Activated CD4-positive, alpha-beta memory T cell treated with anti-CD3 and anti-CD28 coated beads for 36 hours (primary cell): Measurements from ENCODE around the gene HOXA3. TPM values are rescaled to one million over a fixed set of nuclear protein-coding genes. Genes with fewer than 3 reads are reported as not detected.

ENCODE experiments used
- CTCF ChIA-PET: fragments of 350-600 bp; sonication (Branson Sonifier 250); formaldehyde crosslinking; loops from one replicate; lab custom pipeline; 2021; ENCODE audit warnings: antibody characterized with exemption, inconsistent platforms; lab: Charles Lee
- POLR2A ChIA-PET: fragments of 350-600 bp; sonication (Branson Sonifier 250); formaldehyde crosslinking; loops from one replicate; lab custom pipeline; 2021; ENCODE audit warnings: antibody characterized with exemption; lab: Charles Lee
- DNase-seq: peaks from one replicate; pipeline ENCODE4 v3.0.0-alpha.2; 2020
- H3K27ac Mint-ChIP-seq: one replicate; pipeline ENCODE4 v1.8.0; 2021; ENCODE audit warnings: mixed read lengths
- H3K27me3 Mint-ChIP-seq: one replicate; pipeline ENCODE4 v1.8.0; 2021; ENCODE audit warnings: mixed read lengths
- H3K36me3 Mint-ChIP-seq: one replicate; pipeline ENCODE4 v1.8.0; 2021; ENCODE audit warnings: mixed read lengths
- H3K4me1 Mint-ChIP-seq: one replicate; pipeline ENCODE4 v1.8.0; 2021; ENCODE audit warnings: low read depth, mixed read lengths
- H3K4me3 Mint-ChIP-seq: one replicate; pipeline ENCODE4 v1.8.0; 2021; ENCODE audit warnings: mild to moderate bottlenecking, mixed read lengths
- H3K9me3 Mint-ChIP-seq: one replicate; pipeline ENCODE4 v1.8.0; 2021; ENCODE audit warnings: mixed read lengths
- intact Hi-C: fragments of 100-400 bp; cut with micrococcal nuclease; formaldehyde crosslinking; loops from one replicate; pipeline ENCODE4 v1.15.1; 2023
- total RNA-seq, 2 experiments: library from RNA; stranded (reverse); gene quantifications; one replicate each; pipeline ENCODE4 v1.2.3, GENCODE V29; 2021

The HOXA3 gene
- total RNA-seq, 2 experiments from 2014 or later: not detected

GRCh38 chr7:27113991-27114769 lies 38.2 kb downstream of the HOXA3 start:
- peaks cover 6% of the 10 kb centered on the region for H3K27me3 Mint-ChIP-seq
- no peak for DNase-seq
- H3K36me3 Mint-ChIP-seq: no peaks in the 10 kb centered on the region
- no peaks in the 10 kb centered on the region for H3K4me1 Mint-ChIP-seq
- intact Hi-C loops: no loop called here
- no peak overlapping the region for H3K27ac Mint-ChIP-seq
- no peaks in the 10 kb centered on the region for H3K9me3 Mint-ChIP-seq
- POLR2A ChIA-PET: no interaction called here
- H3K4me3 Mint-ChIP-seq: no peak overlapping the region
- CTCF ChIA-PET: no interaction called here

DNA sequence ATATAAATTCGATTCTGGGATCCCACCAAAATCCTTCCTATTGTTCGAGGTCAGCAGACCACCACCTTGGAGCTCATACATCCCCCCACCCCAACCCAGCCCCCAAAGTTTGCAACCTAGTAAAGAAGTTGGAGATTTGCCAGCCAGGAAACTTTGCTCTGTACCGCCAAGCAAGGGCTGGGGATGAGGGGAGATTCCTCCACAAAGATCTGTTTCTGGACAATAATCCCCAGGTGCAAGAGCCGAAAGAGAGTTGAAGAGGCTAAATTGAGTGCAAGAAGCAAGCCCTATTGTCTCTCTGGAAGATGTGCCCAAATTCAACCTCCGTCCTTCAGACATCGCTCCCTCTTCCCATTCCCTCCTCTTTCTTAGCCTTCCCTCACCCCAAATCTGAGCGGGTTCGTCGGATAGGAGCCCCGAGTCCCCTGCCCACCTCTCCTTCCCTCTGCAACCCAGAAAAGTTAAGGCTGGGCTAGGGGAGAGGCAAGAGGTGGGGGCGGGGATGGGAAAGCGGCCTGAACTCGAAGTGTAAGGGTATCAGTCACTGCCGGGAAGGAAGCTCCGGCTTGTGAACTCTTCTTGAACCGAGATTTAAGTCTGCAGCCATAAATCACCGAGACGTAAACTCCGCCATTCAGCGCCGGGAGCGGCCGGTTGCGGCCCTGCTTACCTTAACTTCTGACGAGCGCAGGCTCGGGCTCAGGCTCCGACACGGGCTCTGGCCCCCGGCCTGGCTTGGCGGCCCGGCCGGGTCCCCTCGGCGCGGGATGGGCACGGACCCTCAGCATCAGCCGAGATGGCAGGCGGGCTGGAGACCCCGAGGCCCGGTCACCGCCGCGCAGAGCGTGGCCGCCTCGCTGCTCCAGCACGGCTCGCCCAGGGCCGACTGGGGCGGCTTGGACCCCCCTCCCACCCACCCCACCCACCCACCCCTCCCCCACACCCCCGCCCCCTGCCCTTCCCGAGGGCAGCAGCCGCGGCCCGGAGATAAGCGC lies 39.1 kb downstream of the HOXA3 start:
- ChIA-PET POLR2A (no interaction called here), CTCF (no interaction called here)
- Mint-ChIP-seq H3K9me3 (no peaks in the 10 kb centered on the region), H3K27ac (no peak overlapping the region), H3K4me1 (no peaks in the 10 kb centered on the region), H3K36me3 (no peaks in the 10 kb centered on the region), H3K4me3 (no peak overlapping the region), H3K27me3 (peaks cover 6% of the 10 kb centered on the region)
- DNase-seq: no peak
- intact Hi-C loops: no loop called here

DNA sequence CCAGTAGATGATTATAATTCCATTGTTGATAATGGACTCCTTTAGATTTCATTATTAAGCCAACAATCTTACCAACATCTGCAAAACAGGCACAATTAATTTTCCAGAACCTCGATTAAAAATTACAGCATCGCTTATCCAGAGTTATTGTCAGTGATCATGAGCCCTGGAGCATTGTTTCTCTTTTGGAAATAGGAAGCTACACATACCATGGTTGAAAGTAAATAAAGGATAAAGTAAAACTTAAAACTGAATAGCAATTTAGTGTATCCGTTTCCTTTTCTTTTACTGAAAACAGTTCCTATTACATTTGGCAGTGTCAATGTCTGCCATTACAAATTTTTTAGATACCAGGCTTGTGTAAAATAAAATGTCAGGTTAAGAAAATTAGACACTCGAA lies 40.0 kb downstream of the HOXA3 start:
- DNase-seq: no peak
- Mint-ChIP-seq H3K4me3 (no peak overlapping the region), H3K27me3 (peaks cover 6% of the 10 kb centered on the region), H3K36me3 (no peaks in the 10 kb centered on the region), H3K27ac (no peak overlapping the region), H3K9me3 (no peaks in the 10 kb centered on the region), H3K4me1 (no peaks in the 10 kb centered on the region)
- POLR2A ChIA-PET: no interaction called here
- intact Hi-C loops: no loop called here
- CTCF ChIA-PET: no interaction called here

- intact Hi-C loops: no loop called here
- POLR2A ChIA-PET: no interaction called here
- CTCF ChIA-PET: no interaction called here
- no peak for DNase-seq
- Mint-ChIP-seq H3K9me3 (no peaks in the 10 kb centered on the region), H3K4me1 (no peaks in the 10 kb centered on the region), H3K27ac (no peak overlapping the region), H3K27me3 (peaks cover 6% of the 10 kb centered on the region), H3K36me3 (no peaks in the 10 kb centered on the region), H3K4me3 (no peak overlapping the region)
Observed at GRCh38 chr7:27111751-27112277, 40.6 kb downstream of the HOXA3 start.

DNA sequence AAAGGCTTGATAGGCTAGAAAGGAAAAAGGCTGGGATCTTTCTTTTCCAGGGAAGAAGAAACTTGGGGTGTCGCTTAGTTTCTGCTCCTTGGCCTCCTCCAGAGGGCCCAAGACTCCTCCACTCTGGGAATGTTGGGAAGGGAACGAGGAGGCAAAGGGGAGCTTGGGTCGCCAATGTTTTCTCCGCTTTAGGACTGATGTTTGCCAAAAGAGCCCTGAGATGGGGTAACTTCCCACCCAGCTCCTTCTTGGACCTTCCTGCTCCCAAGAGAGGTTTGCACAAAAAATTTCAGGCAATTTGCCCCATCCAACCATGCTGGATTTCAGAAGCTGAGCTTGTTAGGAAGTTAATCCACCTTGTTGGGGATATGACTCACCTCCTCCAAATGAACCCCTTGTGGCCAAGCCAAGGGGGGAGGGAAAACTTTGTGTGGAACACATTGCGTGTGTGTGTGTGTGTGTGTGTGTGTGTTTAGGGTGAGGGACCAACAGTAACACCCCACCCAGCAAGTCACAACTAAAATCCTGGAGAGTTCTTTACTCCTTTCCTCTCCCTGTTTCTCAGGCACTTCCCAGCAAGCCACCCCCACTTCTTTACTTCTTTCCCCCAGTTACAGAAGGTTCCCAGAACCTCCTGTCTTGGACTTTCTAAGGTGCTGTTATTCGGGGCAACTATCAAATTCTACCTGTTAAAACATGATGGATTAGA lies 41.2 kb downstream of the HOXA3 start:
- ChIA-PET POLR2A (no interaction called here), CTCF (no interaction called here)
- peaks cover 6% of the 10 kb centered on the region for H3K27me3 Mint-ChIP-seq
- H3K4me3 Mint-ChIP-seq: no peak overlapping the region
- intact Hi-C loops: no loop called here
- no peaks in the 10 kb centered on the region for H3K4me1 Mint-ChIP-seq
- no peak overlapping the region for H3K27ac Mint-ChIP-seq
- no peaks in the 10 kb centered on the region for H3K9me3 Mint-ChIP-seq
- no peaks in the 10 kb centered on the region for H3K36me3 Mint-ChIP-seq
- DNase-seq: no peak

GRCh38 chr7:27110186-27111031 lies 42.0 kb downstream of the HOXA3 start:
- CTCF ChIA-PET: no interaction called here
- no peak for DNase-seq
- intact Hi-C loops: no loop called here
- peaks cover 6% of the 10 kb centered on the region for H3K27me3 Mint-ChIP-seq
- H3K4me1 Mint-ChIP-seq: no peaks in the 10 kb centered on the region
- H3K36me3 Mint-ChIP-seq: no peaks in the 10 kb centered on the region
- no peak overlapping the region for H3K4me3 Mint-ChIP-seq
- POLR2A ChIA-PET: no interaction called here
- H3K27ac Mint-ChIP-seq: no peak overlapping the region
- no peaks in the 10 kb centered on the region for H3K9me3 Mint-ChIP-seq

DNA sequence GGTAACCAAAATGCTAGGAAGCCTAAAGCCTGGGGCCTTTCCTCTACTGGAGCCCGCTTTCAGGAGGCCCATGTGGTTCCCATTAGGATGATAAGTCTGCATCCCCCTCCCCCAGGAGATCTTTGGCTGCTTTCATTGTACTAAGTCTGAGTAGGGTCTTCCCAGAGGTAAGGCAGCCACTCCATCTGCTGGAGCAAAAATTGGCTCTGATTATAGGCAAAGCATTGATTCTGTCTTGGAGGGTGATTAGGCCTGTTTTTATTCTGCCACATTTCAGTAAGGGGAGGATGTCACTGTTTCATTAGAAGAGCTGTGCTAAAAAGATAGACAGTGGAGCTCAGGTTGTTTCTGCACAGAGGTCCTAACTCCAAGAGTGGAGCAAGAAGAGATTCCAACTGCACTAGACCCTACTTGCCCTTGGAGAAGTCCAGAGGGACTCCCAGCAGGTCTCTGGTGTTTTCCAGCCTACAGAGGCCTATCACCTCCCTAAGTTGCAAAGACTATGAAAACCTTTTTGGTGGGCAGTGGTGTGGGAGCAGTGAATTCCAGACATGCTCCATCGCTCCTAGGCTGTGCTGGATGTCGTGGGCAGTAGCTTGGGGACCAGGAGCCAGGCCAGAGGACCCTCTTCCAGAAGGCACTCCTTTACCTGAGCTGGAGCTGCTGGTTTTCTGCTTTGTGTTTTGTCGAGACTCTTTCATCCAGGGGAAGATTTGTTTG lies 42.8 kb downstream of the HOXA3 start:
- Mint-ChIP-seq H3K36me3 (no peaks in the 10 kb centered on the region), H3K27ac (no peak overlapping the region), H3K9me3 (no peaks in the 10 kb centered on the region), H3K27me3 (peaks cover 8% of the 10 kb centered on the region), H3K4me1 (no peaks in the 10 kb centered on the region), H3K4me3 (no peak overlapping the region)
- intact Hi-C loops: no loop called here
- POLR2A ChIA-PET: no interaction called here
- CTCF ChIA-PET: interaction anchor here (0.6 kb wide), 1 partner anchor 51 kb away, joined by 3 read pairs; no protein-coding TSS in a partner anchor
- DNase-seq: no peak

DNA sequence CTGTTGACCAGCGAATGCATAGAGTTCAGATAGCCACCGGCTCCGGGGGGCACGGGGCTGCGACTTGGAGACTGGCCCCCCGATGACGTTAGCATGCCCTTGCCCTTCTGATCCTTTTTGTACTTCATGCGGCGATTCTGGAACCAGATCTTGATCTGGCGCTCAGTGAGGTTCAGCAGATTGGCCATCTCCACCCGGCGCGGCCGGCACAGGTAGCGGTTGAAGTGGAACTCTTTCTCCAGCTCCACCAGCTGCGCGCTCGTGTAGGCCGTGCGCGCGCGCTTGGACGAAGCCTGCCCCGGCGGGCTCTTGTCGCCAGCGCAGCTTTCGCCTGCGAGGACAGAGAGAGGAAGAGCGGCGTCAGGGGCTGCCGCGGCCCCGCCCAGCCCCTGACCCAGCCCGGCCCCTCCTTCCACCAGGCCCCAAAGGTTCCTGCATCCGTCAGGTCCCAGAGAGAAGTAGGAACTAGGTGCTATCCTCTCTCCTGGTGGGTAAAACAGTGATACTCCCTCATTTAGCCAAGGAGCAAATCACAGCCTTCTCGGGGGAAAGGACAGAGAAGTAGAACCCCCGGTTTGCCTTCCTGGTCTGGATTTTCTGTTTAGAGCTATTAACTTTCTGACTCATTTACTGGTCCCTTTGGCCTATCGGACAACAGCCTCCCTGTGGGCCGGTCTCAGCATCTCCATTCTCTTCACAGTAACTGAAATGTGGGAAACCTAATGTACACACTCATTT lies 43.8 kb downstream of the HOXA3 start:
- POLR2A ChIA-PET: no interaction called here
- DNase-seq: no peak
- Mint-ChIP-seq H3K36me3 (peaks cover 2% of the 10 kb centered on the region), H3K27ac (no peak overlapping the region), H3K27me3 (peaks cover 12% of the 10 kb centered on the region), H3K4me1 (peaks cover 4% of the 10 kb centered on the region), H3K9me3 (no peaks in the 10 kb centered on the region), H3K4me3 (no peak overlapping the region)
- CTCF ChIA-PET: no interaction called here
- intact Hi-C loops: no loop called here

- intact Hi-C loops: no loop called here
- CTCF ChIA-PET: no interaction called here
- Mint-ChIP-seq H3K4me3 (no peak overlapping the region), H3K27me3 (peaks cover 21% of the 10 kb centered on the region), H3K4me1 (peaks cover 9% of the 10 kb centered on the region), H3K27ac (no peak overlapping the region), H3K9me3 (no peaks in the 10 kb centered on the region), H3K36me3 (peaks cover 2% of the 10 kb centered on the region)
- POLR2A ChIA-PET: no interaction called here
- no peak for DNase-seq
Observed at GRCh38 chr7:27107391-27108381, 44.7 kb downstream of the HOXA3 start.

- peaks cover 2% of the 10 kb centered on the region for H3K36me3 Mint-ChIP-seq
- intact Hi-C loops: no loop called here
- ChIA-PET POLR2A (no interaction called here), CTCF (no interaction called here)
- peaks cover 26% of the 10 kb centered on the region for H3K27me3 Mint-ChIP-seq
- no peaks in the 10 kb centered on the region for H3K9me3 Mint-ChIP-seq
- no peak overlapping the region for H3K27ac Mint-ChIP-seq
- no peak for DNase-seq
- peaks cover 15% of the 10 kb centered on the region for H3K4me1 Mint-ChIP-seq
- no peak overlapping the region for H3K4me3 Mint-ChIP-seq
Observed at GRCh38 chr7:27106901-27107240, 45.5 kb downstream of the HOXA3 start.
